HepG2 (cell line): ENCODE results near the gene ANG. TPM values are rescaled to one million over a fixed set of nuclear protein-coding genes. Genes with fewer than 3 reads are reported as not detected.

ENCODE experiments used
- ATAC-seq: fragments of 200-7000 bp; cut with Tn5 transposase; 3 replicates; pipeline ENCODE4 v1.9.1; 2020; ENCODE audit warnings: mild to moderate bottlenecking, moderate library complexity
- BruUV-seq: library from RNA; stranded (reverse); fragments of 400-500 nt; replicated peaks from 2 replicates; lab custom pipeline; 2021; lab: Mats Ljungman, UMichigan
- CTCF ChIA-PET: fragments of 300-600 bp; formaldehyde crosslinking; extraction: SDS; loops from one replicate; lab custom pipeline; 2021; ENCODE audit warnings: low total read pairs, inconsistent platforms, low intra/inter-chr PET ratio; lab: Yijun Ruan, JAX
- POLR2A ChIA-PET: fragments of 350-600 bp; sonication (Branson Sonifier 250); formaldehyde crosslinking; loops from one replicate; lab custom pipeline; 2020; ENCODE audit warnings: antibody characterized with exemption, inconsistent platforms; lab: Yijun Ruan, JAX
- DNase-seq: peaks from one replicate; pipeline ENCODE4 v3.0.0-alpha.2; 2015; ENCODE audit warnings: low spot score
- FAIRE-seq: peaks from 3 replicates; lab custom pipeline; 2011; peaks lifted over from hg19 to GRCh38; lab: Jason Lieb, UNC
- H2AFZ ChIP-seq: one replicate; pipeline ENCODE4 v1.6.1; 2011; ENCODE audit warnings: low read length, inconsistent platforms
- H3K27ac ChIP-seq: fragments of 300-600 bp; 3 replicates; pipeline ENCODE4 v1.8.0; 2011; ENCODE audit warnings: mixed run types, mild to moderate bottlenecking, mixed read lengths, low read length, inconsistent platforms; ENCODE audit not compliant: insufficient read depth; ENCODE audit errors: extremely low read length
- H3K27me3 ChIP-seq, 2 experiments: fragments of 200-600 bp in 1 of 2; 2 replicates in 1 of 2; 3 replicates in 1 of 2; pipeline versions ENCODE4 v1.6.0 to v1.8.0; 2011; ENCODE audit warnings: low read length in 2 of 2, mild to moderate bottlenecking in 2 of 2, moderate library complexity in 2 of 2, inconsistent platforms in 1 of 2; ENCODE audit not compliant: insufficient read depth in 2 of 2, control insufficient read depth in 1 of 2
- H3K36me3 ChIP-seq, 2 experiments: fragments of 200-600 bp in 1 of 2; replicated peaks in 1 of 2; 2 replicates in 1 of 2; 3 replicates in 1 of 2; pipeline versions ENCODE4 v1.5.1 to v1.8.0; 2011; ENCODE audit warnings: low read length in 2 of 2, inconsistent platforms in 1 of 2; ENCODE audit not compliant: insufficient read depth in 2 of 2, control insufficient read depth in 1 of 2
- H3K4me1 ChIP-seq: 2 replicates; pipeline ENCODE4 v1.5.1; 2012; ENCODE audit warnings: low read length, inconsistent platforms; ENCODE audit not compliant: insufficient read depth
- H3K4me2 ChIP-seq: 2 replicates; pipeline ENCODE4 v1.6.0; 2011; ENCODE audit warnings: low read depth, low read length, inconsistent platforms
- H3K4me3 ChIP-seq, 3 experiments: fragments of 200-600 bp in 1 of 3; sonication (generic), shearing (Covaris generic) in 1 of 3; replicated peaks in 1 of 3; 2 replicates each; pipeline ENCODE4 v1.5.1; 2011 to 2016; ENCODE audit warnings: low read length in 3 of 3, inconsistent platforms in 2 of 3, low read depth in 2 of 3, mild to moderate bottlenecking in 2 of 3, control low read depth in 1 of 3, mixed read lengths in 1 of 3; ENCODE audit not compliant: insufficient read depth in 1 of 3
- H3K79me2 ChIP-seq: one replicate; pipeline ENCODE4 v1.6.1; 2011; ENCODE audit warnings: low read length, inconsistent platforms; ENCODE audit not compliant: insufficient read depth
- H3K9ac ChIP-seq: 2 replicates; pipeline ENCODE4 v1.6.0; 2011; ENCODE audit warnings: mild to moderate bottlenecking, low read depth, low read length, inconsistent platforms; ENCODE audit not compliant: insufficient read depth
- H3K9me3 ChIP-seq: 2 replicates; pipeline ENCODE4 v1.5.1; 2012; ENCODE audit warnings: mild to moderate bottlenecking, low read length
- H4K20me1 ChIP-seq: 2 replicates; pipeline ENCODE4 v1.6.0; 2011; ENCODE audit warnings: inconsistent platforms, mild to moderate bottlenecking, low read length, moderate library complexity; ENCODE audit not compliant: insufficient read depth
- ARID4A ChIP-seq: sonication (generic); formaldehyde crosslinking; IDR thresholded peaks from 2 replicates; pipeline ENCODE4 v1.5.0; 2020; ENCODE audit warnings: mild to moderate bottlenecking, missing genetic modification reagents, borderline replicate concordance
- ATF1 ChIP-seq: IDR thresholded peaks from 2 replicates; pipeline ENCODE4 v1.6.1; 2016; ENCODE audit warnings: mild to moderate bottlenecking, control low read depth
- DMAP1 ChIP-seq: IDR thresholded peaks from 2 replicates; pipeline ENCODE4 v1.6.1; 2016
- MED13 ChIP-seq: sonication (generic); formaldehyde crosslinking; IDR thresholded peaks from 2 replicates; pipeline ENCODE4 v1.5.0; 2020; ENCODE audit warnings: missing genetic modification reagents
- NFIB ChIP-seq: sonication (generic); formaldehyde crosslinking; IDR thresholded peaks from 2 replicates; pipeline ENCODE4 v1.9.0; 2021; ENCODE audit warnings: missing genetic modification reagents, mild to moderate bottlenecking, borderline replicate concordance
- PHF20 ChIP-seq: sonication (generic); formaldehyde crosslinking; IDR thresholded peaks from 2 replicates; pipeline ENCODE4 v1.5.0; 2020; ENCODE audit warnings: mild to moderate bottlenecking, missing genetic modification reagents
- PITX1 ChIP-seq: sonication (generic); formaldehyde crosslinking; IDR thresholded peaks from 2 replicates; pipeline ENCODE4 v1.5.1; 2020; ENCODE audit warnings: mild to moderate bottlenecking, missing genetic modification reagents
- SALL1 ChIP-seq: sonication (generic); formaldehyde crosslinking; IDR thresholded peaks from 2 replicates; pipeline ENCODE4 v1.8.0; 2022; ENCODE audit warnings: mild to moderate bottlenecking, missing genetic modification reagents
- SALL2 ChIP-seq: sonication (generic); formaldehyde crosslinking; IDR thresholded peaks from 2 replicates; pipeline ENCODE4 v1.8.1; 2023; ENCODE audit warnings: mild to moderate bottlenecking, missing genetic modification reagents, inconsistent platforms
- SNRNP70 ChIP-seq: fragments of 200-400 bp; formaldehyde crosslinking; IDR thresholded peaks from 2 replicates; pipeline ENCODE4 v1.6.1; 2017; ENCODE audit warnings: mild to moderate bottlenecking, low read depth, low read length, moderate library complexity
- STAT5B ChIP-seq: sonication (generic); formaldehyde crosslinking; IDR thresholded peaks from 2 replicates; pipeline ENCODE4 v1.4.0; 2020; ENCODE audit warnings: missing genetic modification reagents
- TCF12 ChIP-seq, 2 experiments: fragments of 450-650 bp in 1 of 2; sonication (generic) in 1 of 2; formaldehyde crosslinking in 1 of 2; IDR thresholded peaks; 2 replicates each; pipeline versions ENCODE4 v1.6.1 to v1.8.0; 2017 to 2022; ENCODE audit warnings: antibody characterized with exemption in 1 of 2, mild to moderate bottlenecking in 1 of 2, missing genetic modification reagents in 1 of 2, moderate library complexity in 1 of 2
- TGIF2 ChIP-seq: IDR thresholded peaks from 2 replicates; pipeline ENCODE4 v1.6.1; 2016; ENCODE audit warnings: control low read depth, missing compliant biosample characterization
- TIGD3 ChIP-seq: sonication (generic); formaldehyde crosslinking; IDR thresholded peaks from 2 replicates; pipeline ENCODE4 v1.5.1; 2020; ENCODE audit warnings: mild to moderate bottlenecking, missing genetic modification reagents, borderline replicate concordance
- XRCC5 ChIP-seq: fragments of 200-400 bp; formaldehyde crosslinking; optimal IDR thresholded peaks from 2 replicates; pipeline ENCODE3; 2017; ENCODE audit warnings: mild to moderate bottlenecking, low read length
- ZBTB42 ChIP-seq: sonication (generic); formaldehyde crosslinking; IDR thresholded peaks from 2 replicates; pipeline ENCODE4 v1.5.0; 2020; ENCODE audit warnings: mild to moderate bottlenecking, missing genetic modification reagents
- ZNF138 ChIP-seq: sonication (generic); formaldehyde crosslinking; IDR thresholded peaks from 2 replicates; pipeline ENCODE4 v1.5.0; 2020; ENCODE audit warnings: mild to moderate bottlenecking, low read depth, missing genetic modification reagents
- ZNF329 ChIP-seq: sonication (generic); formaldehyde crosslinking; IDR thresholded peaks from 2 replicates; pipeline ENCODE4 v1.9.0; 2021; ENCODE audit warnings: low read depth, mild to moderate bottlenecking, missing genetic modification reagents
- ZNF335 ChIP-seq: sonication (generic); formaldehyde crosslinking; IDR thresholded peaks from 2 replicates; pipeline ENCODE4 v1.4.0; 2020; ENCODE audit warnings: missing genetic modification reagents
- ZNF720 ChIP-seq: sonication (generic); formaldehyde crosslinking; IDR thresholded peaks from 2 replicates; pipeline ENCODE4 v1.4.0; 2020; ENCODE audit warnings: missing genetic modification reagents
- WGBS: methylation state at CpG from one replicate; pipeline ENCODE4 v1.1.6; 2017; ENCODE audit warnings: low lambda C conversion rate; 5-methylcytosine and 5-hydroxymethylcytosine counted together
- in situ Hi-C: cut with HindIII; loops from 2 replicates; pipeline ENCODE4 v1.10.0; 2017; ENCODE audit warnings: low pct_unique_long_range_greater_than_20kb; ENCODE audit not compliant: extremely low pct_ligation_motif_present
- intact Hi-C: fragments of 100-400 bp; cut with micrococcal nuclease; formaldehyde crosslinking; loops from one replicate; pipeline ENCODE4 v1.10.0; 2022; ENCODE audit not compliant: unreplicated experiment
- polyA plus RNA-seq, 8 experiments: library from polyadenylated mRNA; depleted of rRNA in 3 of 8; stranded (reverse) in 7 of 8; unstranded in 1 of 8; fragments of >200 nt; fragmentation: Illumina TruSeq in 4 of 8; extraction: Trizol in 4 of 8; gene quantifications; 2 replicates each; pipeline versions ENCODE4 v1.2.1 to v1.2.3, GENCODE V29; 2011 to 2016; ENCODE audit warnings: low read depth in 4 of 8, missing spikeins in 1 of 8, mixed read lengths in 1 of 8; ENCODE audit not compliant: insufficient read depth in 1 of 8
- total RNA-seq, 5 experiments: library from RNA; depleted of rRNA; stranded (reverse); fragments of >200 nt; fragmentation: Illumina TruSeq; extraction: Trizol; gene quantifications; 2 replicates each; pipeline ENCODE4 v1.2.3, GENCODE V29; 2016; ENCODE audit warnings: low read depth in 1 of 5

ANG gene
- total and polyA plus RNA-seq, 2 of the 13 experiments (the other 11 are each of a cell fraction or from before 2014, with no cell fraction given): 83.6 to 401 TPM

GRCh38 chr14:20711685-20712084 lies 23.1 kb downstream of the ANG start (continued):
- TF ChIP-seq TIGD3 (CRISPR knock-in tag) (no peak), STAT5B (CRISPR knock-in tag) (no peak), SNRNP70 (no peak), SALL1 (CRISPR knock-in tag) (no peak), TCF12 (IDR thresholded peaks at IDR 0.05) (no peak), TCF12 (CRISPR knock-in tag; IDR thresholded peaks at IDR 0.05) (no peak), ZNF138 (CRISPR knock-in tag) (no peak), PITX1 (CRISPR knock-in tag) (no peak)

- ATAC-seq: no peak
- Histone ChIP-seq H3K9me3 (no peaks in the 10 kb centered on the region), H2AFZ (no peak overlapping the region), H3K4me2 (no peak overlapping the region), H3K9ac (no peak overlapping the region), H4K20me1 (no peaks in the 10 kb centered on the region), H3K27ac (no peak overlapping the region), H3K79me2 (no peaks in the 10 kb centered on the region), H3K4me1 (peaks cover under 1% of the 10 kb centered on the region; the same call in 1 of the 2 replicates), H3K36me3 (no peaks in the 10 kb centered on the region), H3K27me3 (no peaks in the 10 kb centered on the region), H3K4me3 (no peak overlapping the region)
- no peak for TF ChIP-seq ARID4A (CRISPR knock-in tag)
- TF ChIP-seq MED13 (CRISPR knock-in tag): no peak
- no peak for TF ChIP-seq PHF20 (CRISPR knock-in tag)
- no peak for TF ChIP-seq ZNF329 (CRISPR knock-in tag)
- no peak for TF ChIP-seq SALL2
- no peak for TF ChIP-seq DMAP1
- TF ChIP-seq TGIF2 (CRISPR knock-in tag): no peak
- no peak for TF ChIP-seq XRCC5
- TF ChIP-seq ZBTB42 (CRISPR knock-in tag): no peak
- no peak for TF ChIP-seq ZNF720 (CRISPR knock-in tag)
- TF ChIP-seq ZNF335 (CRISPR knock-in tag): no peak
- TF ChIP-seq ATF1 (CRISPR knock-in tag): no peak
- no peak for TF ChIP-seq NFIB (CRISPR knock-in tag)
- in situ Hi-C loops (no loop called here), intact Hi-C loops (no loop called here)
- ChIA-PET POLR2A (no interaction called here), CTCF (no interaction called here)
- no peak for FAIRE-seq
- no TSS peak for BruUV-seq
- no peak for DNase-seq
- WGBS: 8% methylated on average over 2 of the region's 2 CpGs
Observed at GRCh38 chr14:20712904-20713303, 24.3 kb downstream of the ANG start.
